A549 (cell line): ENCODE measurements around the gene PCSK5. TPM values are rescaled to one million over a fixed set of nuclear protein-coding genes. Genes with fewer than 3 reads are reported as not detected.
A peak's percentile ranks its signal among the peaks of the same experiment; 100 is the strongest.

Experiments
- ATAC-seq, 2 experiments: fragments of 200-7000 bp in 1 of 2; fragments of >200 bp in 1 of 2; cut with Nextera tagmentation in 1 of 2; cut with Tn5 transposase in 1 of 2; 3 replicates each; pipeline versions ENCODE4 v1.8.0 to v1.9.1; 2018 to 2020; ENCODE audit warnings: mild to moderate bottlenecking in 1 of 2, moderate library complexity in 1 of 2
- CTCF ChIA-PET: fragments of 300-600 bp; sonication (Branson Sonifier 250); formaldehyde crosslinking; extraction: SDS; loops from one replicate; lab custom pipeline; 2021; ENCODE audit warnings: antibody characterized with exemption, inconsistent platforms; lab: Yijun Ruan, JAX
- POLR2A ChIA-PET: fragments of 350-600 bp; formaldehyde crosslinking; extraction: SDS; loops from one replicate; lab custom pipeline; 2021; ENCODE audit warnings: antibody characterized with exemption, inconsistent platforms; lab: Yijun Ruan, JAX
- DNase-seq, 2 experiments: peaks; one replicate each; pipeline versions ENCODE4 v3.0.0 to v3.0.0-alpha.2; 2011 to 2016; ENCODE audit warnings: low read depth in 1 of 2, low spot score in 1 of 2
- FAIRE-seq: peaks from 2 replicates; lab custom pipeline; 2011; peaks lifted over from hg19 to GRCh38; lab: Jason Lieb, UNC
- H3K27ac ChIP-seq, 2 experiments: fragments of >200 bp; sonication (Bioruptor Twin); formaldehyde crosslinking; 3 replicates each; pipeline ENCODE4 v1.5.1; 2016 to 2017
- H3K4me1 ChIP-seq: fragments of >200 bp; sonication (Bioruptor Twin); formaldehyde crosslinking; 3 replicates; pipeline ENCODE4 v1.6.1; 2016
- H3K4me2 ChIP-seq: fragments of >200 bp; sonication (Bioruptor Twin); formaldehyde crosslinking; 3 replicates; pipeline ENCODE4 v1.6.1; 2016
- H3K4me3 ChIP-seq: fragments of >200 bp; sonication (Bioruptor Twin); formaldehyde crosslinking; 3 replicates; pipeline ENCODE4 v1.5.1; 2016
- H3K9me3 ChIP-seq: fragments of >200 bp; sonication (Bioruptor Twin); formaldehyde crosslinking; 3 replicates; pipeline ENCODE4 v1.6.1; 2016
- BCL3 ChIP-seq: fragments of >200 bp; sonication (Bioruptor Twin); formaldehyde crosslinking; IDR thresholded peaks from 3 replicates; pipeline ENCODE4 v1.6.1; 2016
- CBX8 ChIP-seq: fragments of 200-600 bp; sonication (generic); IDR thresholded peaks from 2 replicates; pipeline ENCODE4 v1.6.1; 2016
- CHD4 ChIP-seq: fragments of 200-600 bp; sonication (generic); IDR thresholded peaks from 2 replicates; pipeline ENCODE4 v1.6.1; 2016; ENCODE audit warnings: antibody characterized with exemption, mild to moderate bottlenecking, borderline replicate concordance
- CTCF ChIP-seq: fragments of >200 bp; sonication (Bioruptor Twin); formaldehyde crosslinking; IDR thresholded peaks from 3 replicates; pipeline ENCODE4 v1.5.1; 2016
- ELK1 ChIP-seq: fragments of 150-350 bp; IDR thresholded peaks from 2 replicates; pipeline ENCODE4 v1.6.1; 2014; ENCODE audit warnings: low read depth, mild to moderate bottlenecking, low read length
- EP300 ChIP-seq, 2 experiments: fragments of >200 bp; sonication (Bioruptor Twin); formaldehyde crosslinking; IDR thresholded peaks; 2 replicates in 1 of 2; 3 replicates in 1 of 2; pipeline ENCODE4 v1.6.1; 2016 to 2017
- GATA3 ChIP-seq: IDR thresholded peaks from 2 replicates; pipeline ENCODE4 v1.6.1; 2012; ENCODE audit warnings: borderline replicate concordance
- HMGXB4 ChIP-seq: fragments of 250-450 bp; sonication (Bioruptor Pico); IDR thresholded peaks from 2 replicates; pipeline ENCODE4 v1.5.0; 2021; ENCODE audit warnings: mild to moderate bottlenecking, moderate library complexity, borderline replicate concordance
- HOXB13 ChIP-seq: fragments of 250-450 bp; sonication (Bioruptor Pico); IDR thresholded peaks from 2 replicates; pipeline ENCODE4 v1.5.0; 2020; ENCODE audit warnings: low read depth, mild to moderate bottlenecking, moderate library complexity
- MAFK ChIP-seq: fragments of 450-650 bp; IDR thresholded peaks from 2 replicates; pipeline ENCODE4 v1.6.1; 2014; ENCODE audit not compliant: partially characterized antibody
- MAX ChIP-seq: IDR thresholded peaks from 2 replicates; pipeline ENCODE4 v1.6.1; 2012
- MAZ ChIP-seq: fragments of 150-350 bp; IDR thresholded peaks from 2 replicates; pipeline ENCODE4 v1.6.1; 2014; ENCODE audit warnings: antibody characterized with exemption, low read depth, low read length, borderline replicate concordance
- MYC ChIP-seq: IDR thresholded peaks from 2 replicates; pipeline ENCODE4 v1.6.1; 2012; ENCODE audit warnings: mild to moderate bottlenecking, inconsistent platforms, low read length, improper control_type of control experiment, borderline replicate concordance
- PBX3 ChIP-seq: IDR thresholded peaks from 2 replicates; pipeline ENCODE4 v1.6.1; 2012
- POLR2AphosphoS2 ChIP-seq: conservative IDR thresholded peaks from 2 replicates; pipeline ENCODE4 v1.6.1; 2012; ENCODE audit warnings: low read length, improper control_type of control experiment, inconsistent platforms
- RAD21 ChIP-seq, 2 experiments: fragments of >200 bp in 1 of 2; sonication (Bioruptor Twin) in 1 of 2; formaldehyde crosslinking in 1 of 2; IDR thresholded peaks in 1 of 2; conservative IDR thresholded peaks in 1 of 2; 2 replicates in 1 of 2; 3 replicates in 1 of 2; pipeline ENCODE4 v1.6.1; 2012 to 2018; ENCODE audit warnings: inconsistent platforms in 1 of 2
- RCOR1 ChIP-seq: fragments of 150-350 bp; IDR thresholded peaks from 2 replicates; pipeline ENCODE4 v1.6.1; 2014; ENCODE audit warnings: antibody characterized with exemption, low read length, low read depth
- SMC3 ChIP-seq: fragments of >200 bp; sonication (Bioruptor Twin); formaldehyde crosslinking; IDR thresholded peaks from 3 replicates; pipeline ENCODE4 v1.6.1; 2018; ENCODE audit warnings: inconsistent platforms
- USF2 ChIP-seq: fragments of 450-650 bp; IDR thresholded peaks from 2 replicates; pipeline ENCODE4 v1.6.1; 2014; ENCODE audit warnings: antibody characterized with exemption
- ZC3H11A ChIP-seq: fragments of 450-650 bp; IDR thresholded peaks from 2 replicates; pipeline ENCODE4 v1.6.1; 2014; ENCODE audit warnings: antibody characterized with exemption, mild to moderate bottlenecking
- WGBS: methylation state at CpG from one replicate; pipeline ENCODE4 v1.1.6; 2017; ENCODE audit errors: missing lambda C conversion rate; 5-methylcytosine and 5-hydroxymethylcytosine counted together
- polyA plus RNA-seq, 4 experiments: library from polyadenylated mRNA; depleted of rRNA in 3 of 4; stranded (reverse); fragments of >200 nt; fragmentation: RNase III in 1 of 4; extraction: RNeasy Plus Mini Kit Qiagen cat#74134 plus additional on column Dnase treatment in 1 of 4; gene quantifications; 2 replicates in 3 of 4; 3 replicates in 1 of 4; pipeline ENCODE4 v1.2.3, GENCODE V29; 2011 to 2017

PCSK5 gene
- polyA plus RNA-seq, 2 of the 4 experiments (the other 2 are of a cell fraction) = 1.3 to 6.7 TPM

- ChIA-PET CTCF (no interaction called here), POLR2A (no interaction called here)
- DNase-seq (no peak), FAIRE-seq (no peak), ATAC-seq (no peak)
- no peak overlapping the region for H3K4me2 ChIP-seq
- no peak for TF ChIP-seq SMC3
- peak; percentile 65 for TF ChIP-seq MAFK
- no peaks in the 10 kb centered on the region for H3K4me1 ChIP-seq
- H3K9me3 ChIP-seq = no peaks in the 10 kb centered on the region
- no peak overlapping the region for H3K4me3 ChIP-seq
- H3K27ac ChIP-seq = no peak overlapping the region
Observed at GRCh38 chr9:76249309-76249708, 358.8 kb downstream of the PCSK5 start.

- 40% methylated on average over 12 of the region's 12 CpGs for WGBS
Observed at GRCh38 chr9:76255781-76256455, 365.4 kb downstream of the PCSK5 start.

More at GRCh38 chr9:76255781-76256455, 365.4 kb downstream of the PCSK5 start:
- ATAC-seq (no peak; a peak in 2 of 6 replicates), DNase-seq (peak in 1 of 2 experiments; percentile 21), FAIRE-seq (no peak)
- ChIA-PET POLR2A (no interaction called here), CTCF (interaction anchor here (0.6 kb wide), 1 partner anchor 845 kb away, joined by 3 read pairs; no protein-coding TSS in a partner anchor)
- Histone ChIP-seq H3K27ac (no peak overlapping the region), H3K4me3 (no peak overlapping the region), H3K9me3 (no peaks in the 10 kb centered on the region), H3K4me2 (peak overlapping the region; percentile 22; the same call in 2 of the 3 replicates), H3K4me1 (no peaks in the 10 kb centered on the region)
- TF ChIP-seq RCOR1 (no peak), EP300 (IDR thresholded peaks at IDR 0.05) (no peak), ZC3H11A (no peak), MAZ (no peak), MAX (no peak), BCL3 (no peak), USF2 (no peak), ELK1 (no peak), HMGXB4 (CRISPR knock-in tag) (no peak), POLR2AphosphoS2 (no peak), CHD4 (no peak), CBX8 (no peak), GATA3 (no peak), HOXB13 (CRISPR knock-in tag) (no peak), PBX3 (no peak), CTCF (no peak), RAD21 (conservative IDR thresholded peaks at IDR 0.05 in 1 of 2, IDR thresholded peaks at IDR 0.05 in 1 of 2) (no peak), MYC (no peak)
